Endodermal cell (in vitro differentiated cells): ENCODE data around the gene RAPGEF1. TPM values are rescaled to one million over a fixed set of nuclear protein-coding genes. Genes with fewer than 3 reads are reported as not detected.
"Not testable (repeated sequence)": the region's sequence is repeated elsewhere in the genome, so short reads cannot be mapped to it uniquely, and the experiment has no call there.

Experiments used
- DNase-seq: peaks from one replicate; pipeline ENCODE4 v3.0.0-alpha.2; 2017
- H3K27ac ChIP-seq: 2 replicates; pipeline ENCODE4 v1.5.1; 2013; ENCODE audit warnings: mild to moderate bottlenecking, low read depth, low read length, moderate library complexity
- H3K27me3 ChIP-seq: 2 replicates; pipeline ENCODE4 v1.6.1; 2013; ENCODE audit warnings: mild to moderate bottlenecking, low read length, moderate library complexity; ENCODE audit not compliant: insufficient read depth, control insufficient read depth, poor library complexity, severe bottlenecking
- H3K36me3 ChIP-seq: 2 replicates; pipeline ENCODE4 v1.7.0; 2013; ENCODE audit warnings: mild to moderate bottlenecking, low read length, moderate library complexity; ENCODE audit not compliant: control insufficient read depth, insufficient read depth
- H3K4me1 ChIP-seq: one replicate; pipeline ENCODE4 v1.7.0; 2013; ENCODE audit warnings: low read length; ENCODE audit not compliant: control insufficient read depth, insufficient read depth
- H3K4me3 ChIP-seq: 2 replicates; pipeline ENCODE4 v1.5.1; 2013; ENCODE audit warnings: mild to moderate bottlenecking, low read length, moderate library complexity
- H3K9ac ChIP-seq: 2 replicates; pipeline ENCODE4 v1.6.1; 2013; ENCODE audit warnings: mild to moderate bottlenecking, low read length, moderate library complexity; ENCODE audit not compliant: poor library complexity, severe bottlenecking; ENCODE audit errors: extremely low read depth
- H3K9me3 ChIP-seq: 2 replicates; pipeline ENCODE4 v1.6.1; 2013; ENCODE audit warnings: mild to moderate bottlenecking, low read length, moderate library complexity; ENCODE audit not compliant: control insufficient read depth
- H3K27ac Mint-ChIP-seq: 2 replicates; pipeline ENCODE4 v1.8.0; 2020; ENCODE audit warnings: mixed read lengths
- H3K27me3 Mint-ChIP-seq: 2 replicates; pipeline ENCODE4 v1.8.0; 2021; ENCODE audit warnings: mild to moderate bottlenecking, mixed read lengths; ENCODE audit not compliant: insufficient read depth
- H3K36me3 Mint-ChIP-seq: 2 replicates; pipeline ENCODE4 v1.8.0; 2020; ENCODE audit warnings: low read depth, mixed read lengths
- H3K4me1 Mint-ChIP-seq: 2 replicates; pipeline ENCODE4 v1.8.0; 2020; ENCODE audit warnings: mixed read lengths
- H3K4me3 Mint-ChIP-seq: 2 replicates; pipeline ENCODE4 v1.8.0; 2020; ENCODE audit warnings: mild to moderate bottlenecking, moderate library complexity, mixed read lengths
- H3K9me3 Mint-ChIP-seq: 2 replicates; pipeline ENCODE4 v1.8.0; 2020; ENCODE audit warnings: mild to moderate bottlenecking, mixed read lengths
- CTCF ChIP-seq: fragments of 200-600 bp; sonication (generic); conservative IDR thresholded peaks from 2 replicates; pipeline ENCODE4 v1.5.0; 2021; ENCODE audit warnings: antibody characterized with exemption, mild to moderate bottlenecking
- WGBS, 2 experiments: methylation state at CpG; one replicate each; pipeline versions ENCODE4 v1.1.5 to v1.1.7; 2013; ENCODE audit warnings: missing lambda C conversion rate in 2 of 2, mixed read lengths in 1 of 2; ENCODE audit not compliant: insufficient coverage in 1 of 2, insufficient read length in 1 of 2; 5-methylcytosine and 5-hydroxymethylcytosine counted together
- total RNA-seq, 2 donors: library from RNA; stranded (reverse); fragmentation: NEBNext Ultra II Directional in 1 of 2; extraction: Animal tissue kit (Norgen Biotek cat#: 25700) in 1 of 2; gene quantifications; 2 replicates in 1 of 2; 3 replicates in 1 of 2; pipeline ENCODE4 v1.2.1, GENCODE V29; 2021

RAPGEF1 gene
- total RNA-seq, 2 donors from 2014 or later = 63.4 to 85.5 TPM

GRCh38 chr9:131690462-131690861 lies 49.4 kb downstream of the RAPGEF1 start:
- Mint-ChIP-seq H3K27ac (no peak overlapping the region), H3K36me3 (peaks cover 22% of the 10 kb centered on the region), H3K4me1 (peaks cover 53% of the 10 kb centered on the region), H3K4me3 (no peak overlapping the region), H3K9me3 (peaks cover 12% of the 10 kb centered on the region), H3K27me3 (no peaks in the 10 kb centered on the region)
- Histone ChIP-seq H3K4me3 (no peak overlapping the region), H3K36me3 (peaks cover 9% of the 10 kb centered on the region), H3K9ac (no peak overlapping the region), H3K9me3 (peaks cover 13% of the 10 kb centered on the region), H3K27me3 (no peaks in the 10 kb centered on the region), H3K4me1 (peaks cover 14% of the 10 kb centered on the region), H3K27ac (no peak overlapping the region)
- WGBS, 2 experiments = 81% methylated on average over 3 of the region's 3 CpGs; no CpG with 5 or more reads in 1 of the 2 experiments
- no peak for TF ChIP-seq CTCF
- no peak for DNase-seq

GRCh38 chr9:131688377-131688776 lies 51.5 kb downstream of the RAPGEF1 start:
- Histone ChIP-seq H3K9me3 (peaks cover 18% of the 10 kb centered on the region), H3K4me1 (peaks cover 4% of the 10 kb centered on the region), H3K36me3 (peaks cover 11% of the 10 kb centered on the region), H3K4me3 (no peak overlapping the region), H3K27me3 (no peaks in the 10 kb centered on the region), H3K27ac (no peak overlapping the region), H3K9ac (no peak overlapping the region)
- Mint-ChIP-seq H3K27ac (peak overlapping the region; percentile 27), H3K36me3 (peaks cover 33% of the 10 kb centered on the region), H3K27me3 (no peaks in the 10 kb centered on the region), H3K4me3 (no peak overlapping the region), H3K4me1 (peaks cover 48% of the 10 kb centered on the region), H3K9me3 (peaks cover 25% of the 10 kb centered on the region)
- 65 to 92% methylated on average over 2 to 3 of the region's 3 CpGs for WGBS, 2 experiments
- no peak for DNase-seq
- TF ChIP-seq CTCF = no peak

GRCh38 chr9:131685753-131686706 lies 53.8 kb downstream of the RAPGEF1 start:
- Histone ChIP-seq H3K27ac (no peak overlapping the region), H3K9ac (no peak overlapping the region), H3K36me3 (peaks cover 11% of the 10 kb centered on the region), H3K4me3 (no peak overlapping the region), H3K9me3 (peaks cover 21% of the 10 kb centered on the region), H3K27me3 (no peaks in the 10 kb centered on the region), H3K4me1 (peaks cover 7% of the 10 kb centered on the region)
- 95 to 96% methylated on average over 8 to 15 of the region's 15 CpGs for WGBS, 2 experiments
- TF ChIP-seq CTCF = no peak
- DNase-seq = no peak
- peak overlapping the region; percentile 23 for H3K27ac Mint-ChIP-seq
- H3K4me1 Mint-ChIP-seq = peaks cover 45% of the 10 kb centered on the region
- peaks cover 31% of the 10 kb centered on the region for H3K9me3 Mint-ChIP-seq
- no peak overlapping the region for H3K4me3 Mint-ChIP-seq
- peaks cover 33% of the 10 kb centered on the region for H3K36me3 Mint-ChIP-seq
- no peaks in the 10 kb centered on the region for H3K27me3 Mint-ChIP-seq

- Histone ChIP-seq H3K4me1 (peaks cover 13% of the 10 kb centered on the region), H3K9me3 (peaks cover 34% of the 10 kb centered on the region), H3K4me3 (peak overlapping the region; percentile 64)
- H3K27ac ChIP-seq, H3K27me3 ChIP-seq, H3K9ac ChIP-seq, DNase-seq, H3K36me3 ChIP-seq, H3K27me3 Mint-ChIP-seq: not testable (repeated sequence)
- Mint-ChIP-seq H3K4me3 (peak overlapping the region; percentile 15), H3K36me3 (peaks cover 39% of the 10 kb centered on the region), H3K27ac (peak overlapping the region; percentile 76), H3K9me3 (peaks cover 41% of the 10 kb centered on the region), H3K4me1 (peaks cover 58% of the 10 kb centered on the region)
- WGBS, 2 experiments = 83 to 86% methylated on average over 2 to 4 of the region's 4 CpGs
These were observed 56.8 kb downstream of the RAPGEF1 start for GRCh38 chr9:131683094-131683493.
